Activated T-cell treated with anti-CD3 and anti-CD28 coated beads, Interleukin-2, amount 50 U/mL, for 4 hours (primary cell): ENCODE results near the gene RPS28. TPM values are rescaled to one million over a fixed set of nuclear protein-coding genes. Genes with fewer than 3 reads are reported as not detected.
"Not testable (repeated sequence)": the region's sequence is repeated elsewhere in the genome, so short reads cannot be mapped to it uniquely, and the experiment has no call there.

ENCODE experiments used
- ATAC-seq, 2 donors: fragments of 200-7000 bp; cut with Tn5 transposase; one replicate each; pipeline ENCODE4 v1.10.0; 2021
- DNase-seq: peaks from one replicate; pipeline ENCODE4 v3.0.0-alpha.2; 2020
- H3K27me3 Mint-ChIP-seq: one replicate; pipeline ENCODE4 v1.8.0; 2021; ENCODE audit warnings: low read depth, mixed read lengths
- H3K36me3 Mint-ChIP-seq: one replicate; pipeline ENCODE4 v1.8.0; 2022; ENCODE audit warnings: mixed read lengths; ENCODE audit not compliant: insufficient read depth
- H3K4me1 Mint-ChIP-seq: one replicate; pipeline ENCODE4 v1.8.0; 2021; ENCODE audit warnings: low read depth, mixed read lengths
- H3K4me3 Mint-ChIP-seq: one replicate; pipeline ENCODE4 v1.8.0; 2021; ENCODE audit warnings: mild to moderate bottlenecking, moderate library complexity, mixed read lengths
- H3K9me3 Mint-ChIP-seq: one replicate; pipeline ENCODE4 v1.8.0; 2021; ENCODE audit warnings: mixed read lengths
- total RNA-seq, 3 donors: library from RNA; stranded (reverse); gene quantifications; one replicate each; pipeline ENCODE4 v1.2.1, GENCODE V29; 2021

RPS28 gene
- 1,000 to 10,000 TPM; 2,484 to 2,756 (median 2,693) TPM for total RNA-seq

DNA sequence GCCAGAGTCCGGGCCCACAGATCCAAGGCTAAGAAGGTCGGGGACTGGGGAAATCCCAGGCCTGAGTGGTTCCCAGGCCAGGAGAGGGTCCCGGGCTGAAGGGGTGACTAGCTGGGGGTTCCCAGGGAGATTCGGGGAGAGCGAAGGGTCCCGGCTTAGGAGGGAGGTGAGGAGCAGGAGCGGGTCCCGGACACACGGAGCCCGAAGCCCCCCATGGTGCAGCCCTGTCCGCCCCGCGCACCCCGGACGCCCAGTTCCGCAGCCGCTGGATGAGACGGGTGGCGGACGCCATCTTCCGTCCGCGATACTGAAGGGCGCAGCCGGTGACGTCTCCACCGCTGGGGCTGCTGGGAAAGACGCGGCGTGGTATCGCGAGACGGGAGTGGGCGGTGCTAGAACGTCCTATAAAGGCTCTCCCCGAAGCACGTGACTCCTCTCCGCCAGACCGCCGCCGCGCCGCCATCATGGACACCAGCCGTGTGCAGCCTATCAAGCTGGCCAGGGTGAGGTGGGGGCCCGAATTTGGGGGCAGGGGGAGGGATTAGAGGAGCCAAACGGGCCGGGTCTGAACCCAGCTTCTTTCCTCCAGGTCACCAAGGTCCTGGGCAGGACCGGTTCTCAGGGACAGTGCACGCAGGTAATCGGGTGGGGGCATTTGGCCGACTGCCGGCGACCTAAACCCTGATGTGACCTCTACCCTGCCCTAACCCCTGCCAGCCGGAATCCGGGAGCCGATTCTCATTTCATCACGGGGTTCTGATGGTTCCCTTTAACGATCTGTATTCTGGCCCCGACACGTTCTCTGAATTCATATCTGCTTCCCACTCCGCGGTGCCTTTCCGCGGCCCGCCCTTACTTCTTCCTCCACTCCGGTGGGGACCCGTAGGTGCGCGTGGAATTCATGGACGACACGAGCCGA, at the start of gene RPS28, which contains the start of gene NDUFA7:
Gene RPS28 (plus strand): TSS at position 430 of the 919 bp plus-strand sequence. CDS start 35 bp downstream, at position 465.
Gene NDUFA7 (minus strand): TSS at position 309 of the 919 bp plus-strand sequence. CDS start 17 bp downstream, at position 292.
- Mint-ChIP-seq H3K9me3 (no peaks in the 10 kb centered on the region), H3K27me3 (no peaks in the 10 kb centered on the region), H3K4me1 (peaks cover 29% of the 10 kb centered on the region), H3K36me3 (peaks cover 12% of the 10 kb centered on the region), H3K4me3 (peak within 1 kb of the TSS; percentile 100)
- ATAC-seq, result peak; percentile 89
- peak; percentile 97 for DNase-seq

DNA sequence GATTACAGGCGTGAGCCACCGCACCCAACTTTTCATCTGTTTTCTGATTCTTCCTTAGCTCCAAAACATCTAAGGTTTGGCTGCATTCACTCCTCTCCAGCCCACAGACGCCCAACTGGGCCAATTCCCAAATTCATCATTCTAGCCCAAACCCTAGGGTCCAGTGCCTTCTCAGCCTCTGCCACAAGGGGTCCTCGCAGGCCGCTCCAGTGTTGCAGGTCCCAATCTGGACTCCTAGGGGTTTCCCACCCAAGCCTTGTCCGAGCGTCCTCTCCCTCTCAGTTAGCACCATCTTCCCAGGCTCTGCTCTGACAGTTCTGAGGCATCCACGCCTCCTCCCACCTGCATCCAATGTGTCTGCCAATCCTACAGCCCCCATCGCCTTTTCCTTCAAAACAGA, 44.8 kb upstream of the RPS28 start:
- H3K4me3 Mint-ChIP-seq, H3K36me3 Mint-ChIP-seq, H3K27me3 Mint-ChIP-seq, DNase-seq, H3K4me1 Mint-ChIP-seq, H3K9me3 Mint-ChIP-seq, ATAC-seq: not testable (repeated sequence)

DNA sequence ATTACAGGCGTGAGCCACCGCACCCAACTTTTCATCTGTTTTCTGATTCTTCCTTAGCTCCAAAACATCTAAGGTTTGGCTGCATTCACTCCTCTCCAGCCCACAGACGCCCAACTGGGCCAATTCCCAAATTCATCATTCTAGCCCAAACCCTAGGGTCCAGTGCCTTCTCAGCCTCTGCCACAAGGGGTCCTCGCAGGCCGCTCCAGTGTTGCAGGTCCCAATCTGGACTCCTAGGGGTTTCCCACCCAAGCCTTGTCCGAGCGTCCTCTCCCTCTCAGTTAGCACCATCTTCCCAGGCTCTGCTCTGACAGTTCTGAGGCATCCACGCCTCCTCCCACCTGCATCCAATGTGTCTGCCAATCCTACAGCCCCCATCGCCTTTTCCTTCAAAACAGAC, 30.0 kb upstream of the RPS28 start:
- not testable (repeated sequence) for H3K9me3 Mint-ChIP-seq, H3K4me1 Mint-ChIP-seq, H3K27me3 Mint-ChIP-seq, H3K4me3 Mint-ChIP-seq, H3K36me3 Mint-ChIP-seq, DNase-seq
- peak; percentile 18 to 54 for ATAC-seq

DNA sequence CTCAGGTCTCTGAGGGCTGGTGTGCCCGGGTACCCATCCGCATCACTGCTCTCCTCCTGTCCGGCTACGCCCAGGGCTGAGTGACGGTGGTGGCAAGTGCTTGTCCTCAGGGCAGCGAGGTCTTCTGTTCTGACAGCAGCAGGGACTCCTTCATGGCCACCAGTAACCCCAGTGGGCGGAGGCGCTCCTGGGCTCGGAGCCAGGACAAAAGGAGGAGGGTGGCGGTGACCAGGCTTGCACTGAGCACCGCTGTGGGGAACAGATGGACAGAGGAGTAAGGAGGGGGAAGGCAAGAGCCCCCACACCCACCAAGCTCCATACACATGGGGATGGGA, 19.0 kb upstream of the RPS28 start:
- H3K9me3 Mint-ChIP-seq, result no peaks in the 10 kb centered on the region
- H3K36me3 Mint-ChIP-seq, result peaks cover 2% of the 10 kb centered on the region
- H3K27me3 Mint-ChIP-seq, result no peaks in the 10 kb centered on the region
- peaks cover 12% of the 10 kb centered on the region for H3K4me1 Mint-ChIP-seq
- ATAC-seq, result no peak
- DNase-seq, result no peak
- H3K4me3 Mint-ChIP-seq, result no peak overlapping the region

DNA sequence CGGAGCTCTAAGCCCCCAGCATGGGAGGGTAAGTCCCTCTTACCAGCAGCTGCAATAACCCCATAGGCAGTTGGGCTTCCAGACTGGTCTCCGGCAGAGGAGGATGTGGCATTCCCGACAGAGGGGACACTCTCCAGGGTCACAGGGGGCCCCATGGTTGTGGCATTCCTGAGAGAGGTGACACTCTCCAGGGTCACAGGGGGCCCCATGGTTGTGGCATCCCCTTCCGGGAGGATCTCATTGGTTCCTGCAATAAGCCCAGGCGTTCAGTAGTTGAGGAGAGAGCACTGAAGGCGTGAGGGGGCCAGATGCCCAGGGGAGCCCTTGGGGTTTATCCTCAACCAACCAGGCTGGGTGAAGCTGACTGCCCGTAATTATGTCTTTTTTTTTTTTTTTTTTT, 18.6 kb upstream of the RPS28 start:
- H3K4me1 Mint-ChIP-seq, result peaks cover 16% of the 10 kb centered on the region
- DNase-seq, result no peak

DNA sequence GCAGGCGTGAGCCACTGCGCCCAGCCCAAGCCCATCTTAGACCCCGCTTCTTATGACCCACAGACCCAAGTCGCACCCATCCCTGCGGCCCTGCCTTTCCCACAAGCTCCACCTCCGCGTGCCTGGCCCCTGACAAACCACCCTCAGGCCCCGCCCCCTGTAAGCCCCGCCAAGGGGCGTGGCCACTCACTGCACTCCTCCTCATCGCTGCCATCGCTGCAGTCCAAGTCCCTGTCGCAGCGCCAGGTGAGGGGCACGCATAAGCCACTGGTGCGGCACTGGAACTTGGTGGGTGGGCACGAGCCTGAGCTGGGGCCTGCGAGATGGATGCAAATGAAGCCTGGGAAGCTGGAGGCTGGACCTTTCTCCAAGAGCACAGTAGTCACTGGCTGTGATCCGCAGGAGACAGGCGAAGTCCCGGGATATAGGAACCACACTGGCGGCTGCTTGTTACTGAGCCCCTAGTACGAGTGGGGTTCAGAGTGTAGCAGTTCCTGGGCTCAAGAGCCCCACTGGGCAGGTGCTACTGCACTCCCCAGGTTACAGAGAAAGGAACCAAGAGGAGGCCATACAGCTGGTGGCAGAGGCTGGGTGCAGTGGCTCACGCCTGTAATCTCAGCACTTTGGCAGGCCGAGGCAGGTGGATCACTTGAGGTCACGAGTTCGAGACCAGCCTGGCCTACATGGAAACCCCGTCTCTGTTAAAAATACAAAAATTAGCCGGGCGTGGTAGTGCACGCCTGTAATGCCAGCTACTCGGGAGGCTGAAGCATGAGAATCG, 16.3 kb upstream of the RPS28 start:
- Mint-ChIP-seq H3K36me3 (peaks cover 7% of the 10 kb centered on the region), H3K4me1 (peaks cover 32% of the 10 kb centered on the region), H3K27me3 (no peaks in the 10 kb centered on the region), H3K4me3 (no peak overlapping the region), H3K9me3 (no peaks in the 10 kb centered on the region)
- ATAC-seq (no peak), DNase-seq (no peak)

More for the DNA sequence above, 18.6 kb upstream of the RPS28 start:
- H3K9me3 Mint-ChIP-seq, result no peaks in the 10 kb centered on the region
- H3K4me3 Mint-ChIP-seq, result no peak overlapping the region
- ATAC-seq, result no peak
- no peaks in the 10 kb centered on the region for H3K27me3 Mint-ChIP-seq
- peaks cover 2% of the 10 kb centered on the region for H3K36me3 Mint-ChIP-seq

DNA sequence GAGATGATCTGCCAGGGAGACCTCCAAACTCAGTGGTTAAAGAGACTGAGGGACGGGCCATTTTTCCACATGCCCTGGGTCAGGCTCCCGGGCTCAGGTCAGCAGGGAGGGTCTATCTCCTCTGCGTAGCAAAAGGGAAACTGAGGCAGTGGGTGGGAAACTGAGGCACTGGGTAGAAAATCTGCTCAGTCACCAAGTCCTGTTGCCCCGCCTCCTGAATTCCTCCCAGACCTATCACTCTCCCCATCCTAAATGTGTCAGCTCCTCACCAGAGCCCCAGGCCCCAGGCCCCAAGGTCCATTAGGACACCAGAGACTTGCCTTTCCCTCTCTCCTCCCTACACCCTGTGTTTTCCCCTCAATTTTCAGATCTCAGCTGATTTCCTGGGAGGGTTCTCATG, 15.5 kb upstream of the RPS28 start:
- H3K4me3 Mint-ChIP-seq, result no peak overlapping the region
- DNase-seq, result no peak

DNA sequence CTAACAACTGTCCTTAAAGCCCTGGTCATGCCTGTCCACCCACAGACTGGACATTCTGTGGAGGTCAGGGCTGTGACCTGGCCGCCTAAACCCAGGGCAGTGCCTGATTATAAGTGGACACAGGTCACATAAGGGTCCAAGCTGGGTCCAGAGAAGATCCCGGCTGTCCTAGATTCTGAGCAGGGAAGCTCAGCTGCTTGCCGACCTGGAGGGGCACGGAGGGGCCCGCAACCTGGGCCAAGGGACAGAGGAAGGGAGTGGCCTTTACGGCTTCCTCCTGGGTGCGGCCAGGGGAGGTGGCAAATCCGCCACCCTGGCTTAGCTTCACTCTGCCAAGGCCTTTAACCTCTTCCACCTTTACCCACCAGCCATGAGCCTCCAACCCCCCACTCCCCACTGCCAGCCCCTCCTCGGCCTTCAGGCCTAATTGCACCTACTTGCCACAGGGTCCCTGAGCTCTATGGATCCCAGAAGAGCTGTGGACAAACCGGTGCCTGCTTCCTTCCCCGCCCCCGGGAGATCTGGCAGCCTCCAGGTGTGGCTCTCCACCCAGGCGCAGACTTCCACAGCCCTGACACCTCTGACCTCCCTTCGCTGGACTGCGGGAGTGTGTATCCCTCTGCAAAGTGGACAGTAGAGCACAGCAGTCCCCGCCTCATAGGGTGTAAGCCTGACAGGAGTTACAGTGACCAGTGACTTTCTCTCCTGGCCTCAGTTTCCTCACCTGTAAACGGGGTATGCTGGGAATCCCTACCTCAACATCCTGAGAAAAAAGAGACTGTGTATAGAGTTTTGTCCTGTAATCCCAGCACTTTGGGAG, 14.9 kb upstream of the RPS28 start:
- Mint-ChIP-seq H3K36me3 (peaks cover 9% of the 10 kb centered on the region), H3K9me3 (no peaks in the 10 kb centered on the region), H3K4me3 (peak overlapping the region; percentile 95), H3K27me3 (no peaks in the 10 kb centered on the region), H3K4me1 (peaks cover 32% of the 10 kb centered on the region)
- DNase-seq, result no peak
- ATAC-seq, result no peak

More for the DNA sequence above, 15.5 kb upstream of the RPS28 start:
- Mint-ChIP-seq H3K36me3 (peaks cover 7% of the 10 kb centered on the region), H3K27me3 (no peaks in the 10 kb centered on the region), H3K9me3 (no peaks in the 10 kb centered on the region), H3K4me1 (peaks cover 32% of the 10 kb centered on the region)
- no peak for ATAC-seq

DNA sequence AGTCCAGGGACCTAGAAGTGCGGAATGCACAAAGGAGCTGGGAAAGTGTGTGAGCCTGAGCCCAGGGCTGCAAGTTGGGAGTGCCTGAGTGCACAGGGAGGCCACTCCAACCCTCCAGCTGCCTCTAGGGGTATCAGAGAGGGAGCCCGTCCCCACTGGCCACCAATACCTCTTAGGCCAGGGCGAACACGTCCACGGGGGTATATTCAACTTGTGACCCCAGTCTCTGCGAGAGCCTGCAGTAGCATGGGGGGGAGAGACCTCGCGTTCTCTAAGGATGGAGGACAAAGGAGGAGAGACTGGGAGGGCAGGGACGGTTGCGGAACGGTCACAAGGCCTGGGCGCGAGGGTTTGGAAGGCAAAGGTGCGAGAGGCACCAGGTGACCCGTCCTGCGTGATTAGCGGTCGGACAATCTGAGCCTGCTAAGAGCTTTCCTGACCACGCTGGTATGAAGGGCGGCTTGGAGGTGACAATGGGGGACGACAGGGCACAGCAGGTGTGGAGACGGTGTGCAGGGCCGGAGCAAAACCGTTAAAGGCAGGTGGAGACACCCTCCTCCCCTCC, 13.8 kb upstream of the RPS28 start:
- H3K4me3 Mint-ChIP-seq, result peak overlapping the region; percentile 95
- H3K9me3 Mint-ChIP-seq, result no peaks in the 10 kb centered on the region
- peaks cover 6% of the 10 kb centered on the region for H3K36me3 Mint-ChIP-seq
- ATAC-seq (no peak), DNase-seq (no peak)
- H3K4me1 Mint-ChIP-seq, result peaks cover 32% of the 10 kb centered on the region
- no peaks in the 10 kb centered on the region for H3K27me3 Mint-ChIP-seq

DNA sequence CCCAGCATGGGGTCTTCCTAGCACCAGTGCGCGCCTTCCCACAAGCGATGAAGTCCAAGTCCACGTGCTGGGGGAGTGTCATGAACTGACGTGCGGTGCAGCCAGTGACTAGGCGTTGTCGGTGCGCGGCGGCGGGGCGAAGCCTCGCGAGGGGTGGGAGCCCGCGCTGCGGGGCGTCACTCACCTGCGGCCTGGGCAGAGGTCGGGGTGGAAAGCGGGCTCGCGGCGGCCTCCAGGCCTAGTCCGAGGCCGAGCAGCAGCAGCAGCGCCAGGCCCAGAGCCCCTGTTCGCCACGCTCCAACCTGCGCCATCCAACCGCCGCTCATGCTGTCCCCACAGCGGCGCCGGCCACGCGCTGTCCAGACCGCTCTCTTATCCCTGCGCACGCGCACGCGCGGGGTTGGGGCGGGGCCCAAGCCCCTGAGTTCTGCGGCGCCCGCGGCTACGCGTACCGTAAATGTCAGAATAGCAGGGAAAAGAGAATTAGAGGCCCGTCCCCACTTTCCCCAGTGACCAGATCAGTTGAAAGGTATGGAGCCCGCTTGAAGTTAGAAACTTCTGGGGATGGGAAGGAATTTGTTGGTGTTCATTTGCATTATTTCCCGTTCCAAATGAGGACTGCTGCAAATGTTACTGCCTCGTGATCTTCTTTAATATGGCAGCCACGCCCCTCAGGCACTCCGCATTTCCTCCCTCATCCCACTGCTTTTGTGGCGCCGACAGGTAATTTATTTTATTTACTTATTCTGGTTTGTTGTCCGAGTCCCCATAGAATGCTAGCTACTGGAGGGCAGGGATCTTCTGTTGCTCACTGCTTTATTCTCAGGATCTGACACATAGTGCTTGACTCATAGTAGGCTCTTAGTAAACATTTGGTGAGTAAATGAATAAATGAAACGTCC, 13.1 kb upstream of the RPS28 start, which contains the start of gene CD320:
Gene CD320 (minus strand): TSS at position 394 of the 902 bp plus-strand sequence. CDS start 68 bp downstream, at position 326.
- peaks cover 32% of the 10 kb centered on the region for H3K4me1 Mint-ChIP-seq
- H3K9me3 Mint-ChIP-seq, result no peaks in the 10 kb centered on the region
- DNase-seq (peak; percentile 77), ATAC-seq (peak; percentile 95 to 96)
- peaks cover 6% of the 10 kb centered on the region for H3K36me3 Mint-ChIP-seq
- H3K4me3 Mint-ChIP-seq, result peak within 1 kb of the TSS; percentile 95
- no peaks in the 10 kb centered on the region for H3K27me3 Mint-ChIP-seq

DNA sequence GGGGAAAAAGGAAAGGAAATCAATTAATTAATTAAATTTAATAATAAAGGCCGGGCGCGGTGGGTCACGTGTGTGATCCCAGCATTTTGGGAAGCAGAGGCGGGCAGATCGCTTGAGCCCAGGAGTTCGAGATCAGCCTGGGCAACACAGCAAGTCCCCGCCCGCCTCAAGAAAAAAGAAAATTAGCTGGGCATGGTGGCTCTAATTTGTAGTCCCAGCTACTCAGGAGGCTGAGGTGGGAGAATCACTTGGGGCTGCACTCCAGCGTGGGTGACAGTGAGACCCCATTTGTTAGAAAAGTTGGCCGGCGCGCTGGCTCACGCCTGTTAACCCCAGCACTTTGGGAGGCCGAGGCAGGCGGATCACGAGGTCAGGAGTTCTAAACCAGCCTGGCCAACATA, 12.4 kb upstream of the RPS28 start:
- Mint-ChIP-seq H3K4me1 (peaks cover 32% of the 10 kb centered on the region), H3K36me3 (peaks cover 6% of the 10 kb centered on the region), H3K27me3 (no peaks in the 10 kb centered on the region), H3K9me3 (no peaks in the 10 kb centered on the region), H3K4me3 (peak overlapping the region; percentile 95)
- no peak for DNase-seq
- no peak for ATAC-seq

DNA sequence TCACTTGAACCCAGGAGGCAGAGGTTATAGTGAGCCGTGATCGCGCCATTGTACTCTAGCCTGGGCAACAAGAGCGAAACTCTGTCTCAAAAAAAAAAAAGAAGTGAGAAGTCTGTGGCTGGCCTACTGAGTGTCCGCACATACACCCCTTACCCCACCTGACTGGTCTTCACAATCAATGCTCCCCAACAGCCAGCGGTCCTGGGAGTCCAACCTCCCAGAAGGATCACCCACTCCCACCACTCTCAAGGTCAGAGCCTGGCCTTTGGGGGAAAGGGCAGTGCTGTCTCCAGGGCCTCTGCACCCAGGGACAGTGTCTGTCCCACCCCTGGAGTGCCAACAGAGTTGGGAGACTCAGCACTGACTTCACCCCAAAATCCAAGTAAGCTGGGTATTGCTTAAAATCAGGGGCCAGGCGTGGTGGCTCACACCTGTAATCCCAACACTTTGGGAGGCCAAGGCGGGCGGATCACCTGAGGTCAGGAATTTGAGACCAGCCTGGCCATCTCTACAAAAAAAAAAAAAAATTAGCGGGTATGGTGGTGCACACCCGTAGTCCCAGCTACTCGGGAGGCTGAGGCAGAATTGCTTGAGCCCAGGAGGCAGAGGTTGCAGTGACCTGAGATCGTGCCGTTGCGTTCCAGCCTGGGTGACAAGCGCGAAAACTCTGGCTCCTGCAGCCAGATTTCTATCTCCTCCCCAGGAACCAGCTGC, 10.8 kb upstream of the RPS28 start:
- H3K27me3 Mint-ChIP-seq, result no peaks in the 10 kb centered on the region
- H3K9me3 Mint-ChIP-seq, result no peaks in the 10 kb centered on the region
- DNase-seq (no peak), ATAC-seq (no peak)
- H3K4me3 Mint-ChIP-seq, result no peak overlapping the region
- H3K36me3 Mint-ChIP-seq, result peaks cover 7% of the 10 kb centered on the region
- peaks cover 32% of the 10 kb centered on the region for H3K4me1 Mint-ChIP-seq
